ENCODE data around the gene TMOD3.

Gene TMOD3

GRCh38 chr15:51908316-51908715 is 78.9 kb downstream of the TMOD3 start:
- TF ChIP-seq POLR2A (IDR thresholded peaks at IDR 0.05; ENCODE audit: extremely low read depth, insufficient read length) (no peak), CTCF (IDR thresholded peaks at IDR 0.05; ENCODE audit: low read depth, low read length) (no peak), MAX (IDR thresholded peaks at IDR 0.05; ENCODE audit: low read depth, low read length) (no peak), MYC (IDR thresholded peaks at IDR 0.05; ENCODE audit: low read depth, low read length) (no peak)
- H3K4me3 ChIP-seq (ENCODE audit: low read depth, low read length), result no peak overlapping the region
- no peak for DNase-seq (ENCODE audit: low read depth)

- no peak for TF ChIP-seq MAX (IDR thresholded peaks at IDR 0.05; ENCODE audit: low read depth, low read length)
- H3K4me3 ChIP-seq (ENCODE audit: low read depth, low read length), result no peak overlapping the region
- DNase-seq (ENCODE audit: low read depth), result no peak
These were observed 80.1 kb downstream of the TMOD3 start for GRCh38 chr15:51909584-51909983.

- H3K4me3 ChIP-seq (ENCODE audit: low read depth, low read length), result no peak overlapping the region
- TF ChIP-seq MAX (IDR thresholded peaks at IDR 0.05; ENCODE audit: low read depth, low read length) (no peak), CTCF (IDR thresholded peaks at IDR 0.05; ENCODE audit: low read depth, low read length) (no peak), POLR2A (IDR thresholded peaks at IDR 0.05; ENCODE audit: extremely low read depth, insufficient read length) (no peak), MYC (IDR thresholded peaks at IDR 0.05; ENCODE audit: low read depth, low read length) (no peak)
- DNase-seq (ENCODE audit: low read depth), result no peak
These were observed 83.1 kb downstream of the TMOD3 start for GRCh38 chr15:51912528-51912927.

- TF ChIP-seq POLR2A (IDR thresholded peaks at IDR 0.05; ENCODE audit: extremely low read depth, insufficient read length) (no peak), CTCF (IDR thresholded peaks at IDR 0.05; ENCODE audit: low read depth, low read length) (peak; percentile 47)
- DNase-seq (ENCODE audit: low read depth), result peak; percentile 54
- H3K4me3 ChIP-seq (ENCODE audit: low read depth, low read length), result no peak overlapping the region
These were observed 88.0 kb downstream of the TMOD3 start for GRCh38 chr15:51917493-51917892.

GRCh38 chr15:51924156-51925068 is 95.0 kb downstream of the TMOD3 start:
- TF ChIP-seq MYC (IDR thresholded peaks at IDR 0.05; ENCODE audit: low read depth, low read length) (no peak), POLR2A (IDR thresholded peaks at IDR 0.05; ENCODE audit: extremely low read depth, insufficient read length) (no peak)
- DNase-seq (ENCODE audit: low read depth), result no peak

GRCh38 chr15:51926809-51927208 is 97.4 kb downstream of the TMOD3 start:
- H3K4me3 ChIP-seq (ENCODE audit: low read depth, low read length), result no peak overlapping the region
- no peak for TF ChIP-seq CTCF (IDR thresholded peaks at IDR 0.05; ENCODE audit: low read depth, low read length)
- TF ChIP-seq MYC (IDR thresholded peaks at IDR 0.05; ENCODE audit: low read depth, low read length), result no peak
- no peak for TF ChIP-seq POLR2A (IDR thresholded peaks at IDR 0.05; ENCODE audit: extremely low read depth, insufficient read length)
- TF ChIP-seq MAX (IDR thresholded peaks at IDR 0.05; ENCODE audit: low read depth, low read length), result no peak
- no peak for DNase-seq (ENCODE audit: low read depth)

More at GRCh38 chr15:51924156-51925068, 95.0 kb downstream of the TMOD3 start:
- H3K4me3 ChIP-seq (ENCODE audit: low read depth, low read length), result no peak overlapping the region

- TF ChIP-seq POLR2A (IDR thresholded peaks at IDR 0.05; ENCODE audit: extremely low read depth, insufficient read length) (no peak), MAX (IDR thresholded peaks at IDR 0.05; ENCODE audit: low read depth, low read length) (no peak), CTCF (IDR thresholded peaks at IDR 0.05; ENCODE audit: low read depth, low read length) (no peak), MYC (IDR thresholded peaks at IDR 0.05; ENCODE audit: low read depth, low read length) (no peak)
- DNase-seq (ENCODE audit: low read depth), result no peak
- no peak overlapping the region for H3K4me3 ChIP-seq (ENCODE audit: low read depth, low read length)
These were observed 101.6 kb downstream of the TMOD3 start for GRCh38 chr15:51931016-51931415.

Data from NB4 (cell line).